IMR-90 (cell line): Measurements from ENCODE around the gene STARD10. TPM values are rescaled to one million over a fixed set of nuclear protein-coding genes. Genes with fewer than 3 reads are reported as not detected.

Experiments used
- ATAC-seq: fragments of 200-7000 bp; cut with Tn5 transposase; 2 replicates; pipeline ENCODE4 v1.9.1; 2020; ENCODE audit warnings: low read depth, mild to moderate bottlenecking, moderate library complexity
- BruUV-seq: library from RNA; stranded (reverse); fragments of 400-500 nt; replicated peaks from 2 replicates; lab custom pipeline; 2021; lab: Mats Ljungman, UMichigan
- CTCF ChIA-PET: fragments of 300-600 bp; formaldehyde crosslinking; extraction: SDS; loops from one replicate; lab custom pipeline; 2021; ENCODE audit warnings: antibody characterized with exemption; lab: Yijun Ruan, JAX
- POLR2A ChIA-PET: fragments of 300-600 bp; sonication (Branson Sonifier 250); formaldehyde crosslinking; loops from one replicate; lab custom pipeline; 2022; ENCODE audit warnings: antibody characterized with exemption; ENCODE audit not compliant: unreplicated experiment; lab: Charles Lee
- DNase-seq: peaks from one replicate; pipeline ENCODE4 v3.0.0; 2013
- H2AFZ ChIP-seq: replicated peaks from 2 replicates; pipeline ENCODE3; 2013; ENCODE audit warnings: low read length, mild to moderate bottlenecking; ENCODE audit not compliant: poor library complexity
- H2AK5ac ChIP-seq: 2 replicates; pipeline ENCODE4 v1.6.1; 2013; ENCODE audit warnings: low read depth, low read length, inconsistent platforms
- H2AK9ac ChIP-seq: replicated peaks from 2 replicates; pipeline ENCODE3; 2013; ENCODE audit warnings: mild to moderate bottlenecking, low read depth, low read length, moderate library complexity; ENCODE audit not compliant: poor library complexity
- H2BK120ac ChIP-seq: 2 replicates; pipeline ENCODE4 v1.6.1; 2013; ENCODE audit warnings: low read depth, low read length, inconsistent platforms
- H2BK15ac ChIP-seq: 3 replicates; pipeline ENCODE4 v1.6.1; 2013; ENCODE audit warnings: low read depth, low read length, inconsistent platforms
- H2BK20ac ChIP-seq: 2 replicates; pipeline ENCODE4 v1.6.1; 2013; ENCODE audit warnings: low read depth, mild to moderate bottlenecking, inconsistent platforms, low read length, moderate library complexity
- H2BK5ac ChIP-seq: 2 replicates; pipeline ENCODE4 v1.6.1; 2013; ENCODE audit warnings: mild to moderate bottlenecking, low read depth, low read length, inconsistent platforms; ENCODE audit not compliant: poor library complexity, severe bottlenecking
- H3K14ac ChIP-seq: replicated peaks from 2 replicates; pipeline ENCODE4 v1.6.1; 2013; ENCODE audit warnings: low read depth, low read length, inconsistent platforms
- H3K18ac ChIP-seq: 2 replicates; pipeline ENCODE4 v1.6.1; 2013; ENCODE audit warnings: low read depth, low read length, control low read depth
- H3K23ac ChIP-seq: 2 replicates; pipeline ENCODE4 v1.6.1; 2013; ENCODE audit warnings: low read depth, low read length, inconsistent platforms
- H3K27ac ChIP-seq: 2 replicates; pipeline ENCODE4 v1.5.1; 2013; ENCODE audit warnings: mild to moderate bottlenecking, control low read depth, low read length; ENCODE audit not compliant: insufficient read depth
- H3K27me3 ChIP-seq: 2 replicates; pipeline ENCODE4 v1.6.1; 2013; ENCODE audit warnings: low read length; ENCODE audit not compliant: control insufficient read depth, insufficient read depth
- H3K36me3 ChIP-seq: 2 replicates; pipeline ENCODE4 v1.6.1; 2013; ENCODE audit warnings: low read length, mixed read lengths; ENCODE audit not compliant: control insufficient read depth, insufficient read depth
- H3K4ac ChIP-seq: 2 replicates; pipeline ENCODE4 v1.6.1; 2013; ENCODE audit warnings: low read depth, low read length, inconsistent platforms
- H3K4me1 ChIP-seq: 2 replicates; pipeline ENCODE4 v1.6.1; 2013; ENCODE audit warnings: low read length, mixed read lengths; ENCODE audit not compliant: control insufficient read depth, insufficient read depth
- H3K4me2 ChIP-seq: 2 replicates; pipeline ENCODE4 v1.6.1; 2013; ENCODE audit warnings: low read depth, mild to moderate bottlenecking, control low read depth, low read length, moderate library complexity
- H3K4me3 ChIP-seq: 2 replicates; pipeline ENCODE4 v1.5.1; 2013; ENCODE audit warnings: low read depth, mild to moderate bottlenecking, control low read depth, low read length, moderate library complexity; ENCODE audit not compliant: insufficient read depth
- H3K56ac ChIP-seq: 2 replicates; pipeline ENCODE4 v1.6.1; 2013; ENCODE audit warnings: low read length, inconsistent platforms; ENCODE audit not compliant: insufficient read depth; ENCODE audit errors: extremely low read depth
- H3K79me1 ChIP-seq, 2 experiments: 2 replicates each; pipeline ENCODE4 v1.6.1; 2013; ENCODE audit warnings: low read length in 2 of 2, inconsistent platforms in 1 of 2, low read depth in 1 of 2
- H3K9ac ChIP-seq: 2 replicates; pipeline ENCODE4 v1.6.1; 2013; ENCODE audit warnings: low read depth, low read length, control low read depth
- H3K9me1 ChIP-seq: 2 replicates; pipeline ENCODE4 v1.6.1; 2013; ENCODE audit warnings: low read length, inconsistent platforms; ENCODE audit not compliant: insufficient read depth
- H3K9me3 ChIP-seq: 2 replicates; pipeline ENCODE4 v1.6.1; 2013; ENCODE audit warnings: low read length; ENCODE audit not compliant: control insufficient read depth, insufficient read depth
- H4K20me1 ChIP-seq: 2 replicates; pipeline ENCODE4 v1.6.1; 2013; ENCODE audit warnings: low read length, inconsistent platforms; ENCODE audit not compliant: insufficient read depth
- H4K5ac ChIP-seq: 2 replicates; pipeline ENCODE4 v1.6.1; 2013; ENCODE audit warnings: mild to moderate bottlenecking, low read depth, low read length, control low read depth
- H4K8ac ChIP-seq, 2 experiments: 2 replicates each; pipeline ENCODE4 v1.6.1; 2013; ENCODE audit warnings: low read depth in 2 of 2, low read length in 2 of 2, control low read depth in 1 of 2, inconsistent platforms in 1 of 2
- H4K91ac ChIP-seq: 2 replicates; pipeline ENCODE4 v1.6.1; 2013; ENCODE audit warnings: low read depth, low read length, inconsistent platforms; ENCODE audit not compliant: insufficient read depth
- BHLHE40 ChIP-seq: fragments of 150-350 bp; IDR thresholded peaks from 2 replicates; pipeline ENCODE4 v1.6.1; 2016; ENCODE audit warnings: mild to moderate bottlenecking, low read depth, low read length
- CHD1 ChIP-seq: IDR thresholded peaks from 2 replicates; pipeline ENCODE4 v1.6.1; 2012; ENCODE audit warnings: low read depth, low read length, improper control_type of control experiment
- FOS ChIP-seq: fragments of 150-350 bp; IDR thresholded peaks from 2 replicates; pipeline ENCODE4 v1.6.1; 2016; ENCODE audit warnings: low read depth, low read length
- MAZ ChIP-seq: IDR thresholded peaks from 2 replicates; pipeline ENCODE4 v1.6.1; 2012; ENCODE audit warnings: low read depth, mild to moderate bottlenecking, low read length, improper control_type of control experiment, moderate library complexity, borderline replicate concordance
- NFE2L2 ChIP-seq: fragments of 150-350 bp; IDR thresholded peaks from 2 replicates; pipeline ENCODE4 v1.6.1; 2016; ENCODE audit warnings: low read depth, mild to moderate bottlenecking, low read length
- POLR2A ChIP-seq: IDR thresholded peaks from 2 replicates; pipeline ENCODE4 v1.6.1; 2012; ENCODE audit warnings: mild to moderate bottlenecking, low read depth, low read length
- SMC3 ChIP-seq: fragments of 150-350 bp; IDR thresholded peaks from 2 replicates; pipeline ENCODE4 v1.6.1; 2016; ENCODE audit warnings: low read depth, mild to moderate bottlenecking, antibody characterized with exemption, low read length, moderate library complexity
- WGBS, 2 experiments: methylation state at CpG; one replicate each; pipeline versions ENCODE4 v1.1.5 to v1.1.7; 2013; ENCODE audit warnings: missing lambda C conversion rate in 2 of 2; ENCODE audit not compliant: insufficient read length in 1 of 2; ENCODE audit errors: extremely low coverage in 2 of 2; 5-methylcytosine and 5-hydroxymethylcytosine counted together
- dilution Hi-C: fragments of 300-500 bp; cut with HindIII; formaldehyde crosslinking; loops from one replicate; pipeline ENCODE4 v1.14.3; 2018; ENCODE audit warnings: low sequenced_read_pairs; ENCODE audit not compliant: unreplicated experiment
- in situ Hi-C: fragments of 300-500 bp; cut with MboI; formaldehyde crosslinking; loops from 3 replicates; pipeline ENCODE4 v1.14.3; 2019; ENCODE audit warnings: low sequenced_read_pairs, inconsistent platforms, mixed read lengths
- intact Hi-C: fragments of 100-400 bp; cut with micrococcal nuclease; formaldehyde crosslinking; loops from 2 replicates; pipeline ENCODE4 v1.10.0; 2022
- polyA plus RNA-seq, 3 experiments: library from polyadenylated mRNA; depleted of rRNA; stranded (reverse); fragments of >200 nt; gene quantifications; 2 replicates each; pipeline ENCODE4 v1.2.3, GENCODE V29; 2012; ENCODE audit warnings: low replicate concordance in 1 of 3
- total RNA-seq: library from RNA; depleted of rRNA; stranded (reverse); fragments of >200 nt; gene quantifications from 2 replicates; pipeline ENCODE4 v1.2.3, GENCODE V29; 2012

Gene STARD10
- total and polyA plus RNA-seq, 2 of the 4 experiments (the other 2 are of a cell fraction) = 23.8 to 37.4 TPM

DNA sequence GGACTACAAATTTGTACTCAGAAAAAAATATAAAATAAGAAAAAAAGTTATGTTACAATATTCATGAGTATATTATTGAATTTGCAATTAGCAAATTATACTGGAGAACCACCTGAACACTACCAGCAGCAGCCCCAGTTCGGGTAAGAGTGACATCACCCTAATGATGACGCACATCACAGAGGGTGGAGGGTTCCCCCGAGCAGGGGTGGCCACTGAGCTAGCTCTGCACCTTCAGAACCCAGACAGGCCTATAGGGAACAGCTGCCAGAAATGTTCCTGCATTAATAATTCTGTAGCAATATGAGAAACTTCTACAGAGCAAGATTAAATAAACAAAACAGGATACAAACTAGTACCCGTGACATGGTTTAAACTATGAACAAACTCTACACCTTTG is 24.2 kb downstream of the STARD10 start:
- WGBS, 2 experiments = 60% methylated on average over 1 of the region's 4 CpGs; no CpG with 5 or more reads in 1 of the 2 experiments
- Histone ChIP-seq H2BK20ac (no peak overlapping the region), H3K4me2 (no peak overlapping the region), H3K9me1 (peaks cover 8% of the 10 kb centered on the region; the same call in 1 of the 2 replicates), H2AK9ac (no peak overlapping the region), H3K4me1 (peaks cover 28% of the 10 kb centered on the region), H3K9ac (no peak overlapping the region), H3K18ac (no peak overlapping the region), H3K4ac (no peak overlapping the region), H3K14ac (no peak overlapping the region), H4K91ac (no peak overlapping the region), H4K20me1 (peaks cover 13% of the 10 kb centered on the region), H2AK5ac (no peak overlapping the region), H3K36me3 (no peaks in the 10 kb centered on the region), H4K8ac (no peak overlapping the region), H3K27me3 (no peaks in the 10 kb centered on the region), H4K5ac (no peak overlapping the region), H3K23ac (no peak overlapping the region), H3K4me3 (no peak overlapping the region), H2BK5ac (no peak overlapping the region), H3K79me1 (peaks cover 0 to 20% of the 10 kb centered on the region in 2 experiments; a peak in 2 of 4 replicates), H2BK15ac (no peak overlapping the region), H2AFZ (no peak overlapping the region), H3K27ac (no peak overlapping the region), H3K56ac (no peak overlapping the region), H3K9me3 (no peaks in the 10 kb centered on the region), H2BK120ac (no peak overlapping the region)
- CTCF ChIA-PET = no interaction called here
- intact Hi-C loops (no loop called here), dilution Hi-C loops (no loop called here), in situ Hi-C loops (no loop called here)
- no peak for TF ChIP-seq SMC3
- TF ChIP-seq NFE2L2 = no peak
- TF ChIP-seq MAZ = no peak
- TF ChIP-seq CHD1 = no peak
- no peak for TF ChIP-seq BHLHE40
- no peak for TF ChIP-seq FOS
- no peak for TF ChIP-seq POLR2A
- peak; percentile 62 for DNase-seq
- no TSS peak for BruUV-seq
- POLR2A ChIA-PET = no interaction called here
- no peak for ATAC-seq
